CD4-positive, alpha-beta T cell treated with Interleukin-4 for 1 hour (primary cell): ENCODE data around the gene CDC37L1.

Source experiments
- DNase-seq, 2 donors: peaks; one replicate each; pipeline ENCODE4 v3.0.0-alpha.2; 2020 to 2022

Gene CDC37L1

GRCh38 chr9:4756420-4756819 is 77.1 kb downstream of the CDC37L1 start:
- DNase-seq = no peak
